Right renal pelvis (tissue), 4 donors: ENCODE data around the gene ATG2A. TPM values are rescaled to one million over a fixed set of nuclear protein-coding genes. Genes with fewer than 3 reads are reported as not detected.
A peak's percentile ranks its signal among the peaks of the same experiment; 100 is the strongest.
"Not testable (repeated sequence)": the region's sequence is repeated elsewhere in the genome, so short reads cannot be mapped to it uniquely, and the experiment has no call there.

Experiments used
- DNase-seq, 4 donors: peaks; one replicate each; pipeline ENCODE4 v3.0.0-alpha.2; 2013; ENCODE audit warnings: low read depth in 4 of 4, low spot score in 3 of 4, missing footprints in 1 of 4
- polyA plus RNA-seq, 4 donors: library from polyadenylated mRNA; unstranded; fragments of 120-200 nt; gene quantifications; one replicate each; pipeline ENCODE4 v1.2.1, GENCODE V29; 2013; ENCODE audit not compliant: insufficient read length in 4 of 4

ATG2A gene
- polyA plus RNA-seq, 4 donors = 15.5 to 25.9 (median 16.5) TPM

DNA sequence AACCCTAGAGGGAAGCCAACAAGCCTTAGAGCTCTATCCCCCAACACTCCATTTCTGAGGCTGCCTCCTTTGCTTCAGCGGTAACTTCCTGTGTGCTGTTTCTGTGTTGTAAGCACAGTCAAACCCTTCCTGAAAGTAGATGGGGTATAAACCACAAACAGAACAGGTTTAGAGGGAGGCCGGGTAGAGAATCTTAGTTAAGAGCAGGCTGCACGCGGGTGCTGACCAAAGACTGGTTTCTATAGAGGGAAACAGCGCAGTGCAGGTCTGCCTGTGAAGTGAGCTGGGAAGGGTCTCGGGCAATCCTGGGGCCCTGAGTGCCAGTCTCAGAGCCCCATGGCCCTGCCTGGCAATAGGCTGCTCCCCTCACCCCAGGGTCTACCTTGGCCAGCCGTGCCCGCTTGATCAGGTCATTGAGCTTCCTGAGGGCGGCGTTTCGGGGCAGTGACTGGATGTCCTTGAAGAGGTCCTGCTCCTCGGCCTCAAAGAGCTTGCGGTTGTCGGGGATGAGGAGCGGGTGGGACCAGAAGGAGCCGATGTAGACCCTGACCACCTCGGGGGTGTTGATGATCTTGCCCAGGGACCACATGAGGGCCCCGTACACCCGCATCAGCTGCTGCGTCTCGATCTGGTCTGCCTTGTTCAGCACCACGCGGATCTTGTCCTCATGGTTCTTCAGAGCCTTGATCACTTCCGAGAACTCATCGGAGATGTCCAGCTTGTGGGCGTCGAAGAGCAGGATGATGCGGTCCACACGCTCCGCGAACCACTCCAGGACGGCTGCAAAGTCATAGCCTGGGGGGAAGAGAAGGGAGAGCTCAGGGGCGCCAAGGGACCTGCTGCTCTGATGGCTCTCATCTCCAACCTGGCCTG, 57.2 kb downstream of the ATG2A start:
- DNase-seq = no peak

DNA sequence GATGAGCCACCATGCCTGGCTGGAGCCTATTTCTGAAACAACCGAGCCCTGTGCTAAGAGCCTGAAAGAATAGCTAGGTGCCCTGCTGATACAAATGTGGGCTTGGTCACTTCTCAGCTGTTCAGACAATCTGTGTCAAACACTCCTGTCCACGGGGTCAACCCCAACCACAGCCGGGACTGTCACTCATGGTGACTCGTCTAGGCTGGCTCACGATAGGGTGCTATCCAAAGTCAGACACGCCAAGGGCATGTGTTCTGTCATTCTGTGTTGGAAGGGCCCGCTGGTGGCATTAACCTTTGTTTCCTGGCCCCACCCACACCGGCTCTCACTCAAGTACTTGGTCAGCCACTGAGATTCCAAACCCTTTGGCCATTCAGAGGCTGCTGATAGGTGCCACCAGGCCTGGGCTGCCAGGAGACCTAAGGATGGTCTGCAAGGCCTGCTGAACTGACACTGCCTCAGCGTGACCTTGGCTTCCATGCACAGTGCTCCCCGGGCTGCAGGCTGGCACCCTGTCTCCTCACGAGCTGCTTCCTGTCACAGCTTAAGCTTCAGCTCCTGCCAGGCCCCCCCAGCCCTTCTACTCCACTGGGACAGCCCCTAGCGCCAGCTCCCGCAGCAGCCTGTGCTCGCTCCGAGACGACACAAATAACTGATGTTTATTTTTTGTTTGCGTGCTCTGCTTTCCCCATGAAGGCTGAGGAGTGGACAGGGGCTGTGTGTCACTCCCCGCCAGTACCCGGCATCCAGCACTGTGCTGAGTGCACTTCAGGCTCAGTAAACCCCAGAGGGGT, 58.3 kb downstream of the ATG2A start:
- no peak for DNase-seq

DNA sequence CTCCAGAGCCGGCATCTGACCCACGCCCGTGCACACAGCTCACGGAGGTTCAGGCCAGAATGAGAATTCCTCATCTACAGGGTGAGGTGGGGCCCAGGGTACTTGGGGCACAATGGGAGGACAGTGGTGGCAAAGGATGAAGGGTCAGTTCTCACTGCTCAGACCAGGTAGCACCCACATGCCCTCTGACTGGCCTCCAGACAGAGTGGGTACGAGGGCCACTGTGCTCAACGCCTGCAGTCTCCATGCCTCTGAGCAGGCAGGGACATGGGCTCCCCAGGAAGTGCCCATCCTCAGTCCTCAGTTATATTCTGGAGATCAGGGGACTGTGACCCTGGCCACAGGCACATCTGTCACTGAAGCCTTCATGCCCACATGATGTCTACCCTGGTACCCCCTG, 59.5 kb downstream of the ATG2A start:
- no peak for DNase-seq

DNA sequence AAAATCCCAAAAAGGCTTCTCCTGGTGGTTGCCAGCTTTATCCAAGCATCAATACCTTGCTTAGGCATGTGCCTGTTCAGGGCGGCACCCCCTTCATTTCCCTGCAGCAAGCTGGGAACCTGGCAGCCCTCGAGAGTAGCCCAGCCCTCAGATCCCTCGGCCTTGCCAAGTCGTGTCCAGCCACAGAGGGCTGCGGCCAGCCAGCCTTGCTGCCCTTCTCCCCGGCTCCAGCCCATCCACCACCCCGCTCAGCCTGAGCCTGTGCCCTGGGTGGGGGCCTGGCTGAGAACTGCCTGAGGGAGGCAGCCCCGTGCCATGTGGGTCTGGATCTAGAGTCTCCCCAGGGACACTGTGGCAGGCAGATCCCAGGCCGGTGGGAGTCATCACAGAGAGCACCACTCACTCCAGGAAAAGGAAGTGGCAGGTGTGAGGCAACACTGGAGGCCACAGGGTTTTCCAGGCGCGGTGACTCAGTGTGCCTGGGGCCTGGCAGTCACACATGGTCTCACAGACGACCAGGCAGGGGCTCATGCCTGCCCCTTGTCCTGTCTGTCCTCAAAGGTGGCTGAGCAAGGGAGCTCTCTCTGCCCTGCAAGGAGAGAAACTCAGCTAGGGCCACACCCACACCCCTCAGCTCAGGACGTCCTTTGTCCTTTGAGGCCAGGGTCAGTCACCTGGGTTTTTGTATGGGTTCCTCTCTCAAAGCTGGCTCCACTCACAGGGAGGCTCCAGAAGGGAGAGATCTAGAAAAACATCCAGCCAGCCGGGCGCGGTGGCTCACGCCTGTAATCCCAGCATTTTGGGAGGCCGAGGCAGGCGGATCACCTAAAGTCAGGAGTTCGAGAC, 60.4 kb downstream of the ATG2A start:
- no peak for DNase-seq

DNA sequence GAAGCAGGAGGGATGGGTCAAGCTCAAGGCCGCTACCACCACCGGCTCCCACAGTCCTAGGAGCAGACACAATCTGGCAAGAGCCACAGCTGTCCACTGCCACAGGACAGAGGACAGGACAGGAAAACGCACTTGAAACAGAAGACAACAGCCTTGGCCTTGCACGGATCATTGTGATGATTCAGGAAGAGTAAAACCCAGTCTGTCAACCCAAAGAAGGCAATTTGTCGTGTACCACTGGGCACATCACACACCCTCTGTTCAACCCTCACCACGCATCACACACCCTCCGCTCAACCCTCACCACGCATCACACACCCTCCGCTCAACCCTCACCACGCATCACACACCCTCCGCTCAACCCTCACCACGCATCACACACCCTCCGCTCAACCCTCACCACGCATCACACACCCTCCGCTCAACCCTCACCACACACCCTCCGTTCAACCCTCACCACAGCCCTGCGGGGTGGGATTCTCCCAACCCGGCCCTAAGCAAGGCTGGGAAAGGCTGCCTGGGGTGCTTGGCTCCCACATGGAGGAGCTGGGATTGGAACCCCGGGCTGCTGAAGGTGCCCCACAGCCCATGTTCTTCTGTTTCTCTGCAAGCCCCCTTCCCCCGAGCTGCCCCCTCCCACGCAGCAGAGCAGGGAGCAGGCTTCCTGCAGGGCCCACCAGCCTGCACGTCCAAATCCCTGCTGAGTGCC, 61.3 kb downstream of the ATG2A start:
- DNase-seq = no peak

DNA sequence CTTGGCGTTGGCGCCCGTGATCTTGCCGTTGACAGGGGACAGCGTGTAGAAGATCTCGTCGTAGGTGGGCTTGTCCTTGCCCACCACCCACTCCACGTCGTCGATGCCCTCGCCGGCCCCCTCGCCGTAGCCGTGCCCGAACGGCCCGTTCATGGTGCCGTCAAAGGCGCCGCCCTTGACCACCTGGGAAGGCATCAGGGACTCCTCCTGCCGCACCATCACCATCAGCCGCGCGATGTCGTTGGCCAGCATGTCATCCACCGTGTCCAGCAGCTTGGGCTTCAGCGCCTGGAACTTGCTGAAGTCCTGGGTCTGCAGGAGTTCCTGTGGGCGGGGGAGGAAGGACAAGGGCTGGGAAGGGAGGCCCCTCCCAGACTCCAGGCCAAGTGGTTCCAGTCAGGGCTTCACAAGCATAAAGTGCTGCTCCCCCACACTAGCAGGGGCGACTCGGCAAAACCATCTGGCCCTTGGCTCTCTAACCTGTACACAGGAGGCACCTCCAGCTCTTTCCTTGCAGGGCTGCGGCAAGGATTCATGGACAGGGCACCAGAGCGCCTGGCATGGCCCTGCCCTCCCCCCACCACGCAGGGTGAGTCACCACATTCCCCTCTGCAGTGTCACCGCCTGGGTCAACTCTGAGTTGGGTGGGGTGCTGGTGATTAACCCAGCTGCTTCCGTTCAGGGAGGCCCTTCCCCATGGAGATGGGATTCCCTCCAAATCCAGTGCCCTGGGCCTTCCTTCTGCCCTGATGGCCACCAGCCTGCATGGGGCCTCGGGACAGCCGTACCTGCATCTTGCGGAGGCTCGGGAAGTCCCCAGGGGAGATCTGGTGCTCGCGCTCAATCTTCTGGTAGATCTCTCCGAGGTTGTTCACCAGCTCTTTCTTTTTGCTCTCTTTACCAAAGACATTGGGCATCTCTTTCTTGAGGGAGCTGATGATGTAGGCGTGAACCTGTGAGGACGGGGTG, 62.2 kb downstream of the ATG2A start:
- DNase-seq = no peak

DNA sequence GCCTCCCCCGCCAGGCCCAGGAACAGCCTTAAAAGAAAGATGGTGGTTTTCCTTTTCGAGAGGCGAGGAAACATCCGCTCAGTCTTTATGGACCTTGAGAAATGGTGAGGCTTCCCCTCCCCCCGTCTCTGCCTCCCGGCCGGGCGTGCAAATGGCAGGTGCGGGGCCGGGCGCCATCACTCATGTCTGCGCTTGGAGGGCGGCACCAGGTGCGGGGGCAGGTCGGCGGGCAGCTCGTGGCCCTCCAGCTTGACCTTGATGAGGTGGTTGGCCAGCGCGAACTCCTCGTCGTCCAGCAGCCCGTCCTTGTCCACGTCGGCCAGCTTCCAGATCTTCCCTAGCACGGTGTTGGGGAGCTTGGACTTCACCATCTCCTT, 62.9 kb downstream of the ATG2A start:
- DNase-seq = no peak

DNA sequence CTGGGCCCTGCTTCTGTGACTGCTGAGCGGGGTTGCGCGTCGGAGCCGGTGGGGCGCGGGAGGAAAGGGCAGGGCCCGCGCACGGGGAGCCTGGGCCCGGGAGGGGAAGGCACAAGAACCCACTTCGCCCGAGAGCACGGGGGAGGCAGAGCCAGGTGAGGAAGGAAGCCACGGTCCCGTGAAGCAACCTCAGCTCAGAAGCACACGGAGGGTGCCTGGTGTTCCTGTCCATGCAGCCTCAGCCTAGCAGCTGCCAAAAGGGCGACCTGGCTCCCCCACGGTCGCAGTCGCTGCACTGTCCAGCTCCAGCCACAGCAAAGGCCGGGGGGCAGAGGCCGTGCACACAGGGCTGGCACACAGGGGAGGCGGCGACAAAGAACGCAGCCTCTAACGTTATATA, 63.3 kb downstream of the ATG2A start:
- no peak for DNase-seq

DNA sequence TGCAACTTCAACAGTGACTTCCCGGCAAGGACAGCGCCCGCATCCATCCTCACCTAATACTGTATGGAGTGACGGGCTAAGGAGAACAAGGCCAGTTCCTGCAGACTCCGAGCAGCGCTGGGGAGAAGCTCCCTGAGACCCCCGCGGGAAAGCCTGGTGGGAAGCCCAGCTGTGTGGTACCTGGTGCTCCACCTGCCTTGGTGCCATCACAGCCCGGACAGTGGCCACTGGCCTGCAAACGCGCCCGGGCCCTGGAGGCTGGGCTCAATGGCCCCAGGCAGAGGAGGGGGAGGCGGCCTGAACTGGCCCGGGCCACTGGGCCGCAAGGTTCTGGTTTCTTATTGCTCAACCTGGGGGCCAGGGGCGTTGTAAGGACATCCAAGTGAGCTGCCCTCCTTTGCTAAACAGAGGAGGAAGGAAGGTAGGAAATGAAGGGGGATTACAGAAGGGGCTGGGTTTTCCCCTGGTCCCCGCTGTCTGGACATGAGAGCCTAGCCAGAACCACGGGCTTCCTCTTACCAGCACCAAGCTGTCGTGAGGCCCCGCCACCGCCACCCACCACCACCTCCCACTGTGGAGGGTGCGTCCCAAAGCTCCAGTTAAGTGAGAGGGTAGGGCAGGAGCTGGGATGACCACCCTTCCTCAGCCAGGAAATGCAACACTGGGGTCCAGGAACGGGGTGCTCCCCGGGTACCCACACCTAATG, 64.1 kb downstream of the ATG2A start:
- no peak for DNase-seq

DNA sequence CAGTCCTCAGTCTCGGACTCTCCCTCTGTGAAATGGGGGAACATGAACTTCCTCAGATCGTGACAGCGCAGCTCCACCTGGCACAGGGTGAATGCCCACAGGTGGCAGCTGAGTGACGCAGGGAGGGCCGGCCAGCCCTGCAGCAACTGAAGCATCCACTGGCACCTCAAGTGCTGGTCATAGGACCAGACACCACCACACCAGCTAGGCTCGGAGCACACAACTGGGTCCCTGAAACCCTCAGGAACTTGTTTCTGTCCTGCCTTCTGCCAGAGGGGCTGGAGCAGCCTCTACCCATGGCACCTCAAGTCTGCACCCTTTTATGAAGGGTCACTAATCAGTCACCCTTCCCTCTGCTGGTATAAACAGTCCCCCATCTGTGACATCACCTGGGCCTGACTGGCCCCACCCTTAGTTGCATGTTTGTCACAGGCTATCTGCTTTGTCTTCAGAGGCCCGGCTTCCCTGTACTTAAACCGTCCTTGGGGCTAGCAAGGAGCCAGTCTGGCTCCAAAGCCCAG, 65.1 kb downstream of the ATG2A start:
- DNase-seq = no peak

DNA sequence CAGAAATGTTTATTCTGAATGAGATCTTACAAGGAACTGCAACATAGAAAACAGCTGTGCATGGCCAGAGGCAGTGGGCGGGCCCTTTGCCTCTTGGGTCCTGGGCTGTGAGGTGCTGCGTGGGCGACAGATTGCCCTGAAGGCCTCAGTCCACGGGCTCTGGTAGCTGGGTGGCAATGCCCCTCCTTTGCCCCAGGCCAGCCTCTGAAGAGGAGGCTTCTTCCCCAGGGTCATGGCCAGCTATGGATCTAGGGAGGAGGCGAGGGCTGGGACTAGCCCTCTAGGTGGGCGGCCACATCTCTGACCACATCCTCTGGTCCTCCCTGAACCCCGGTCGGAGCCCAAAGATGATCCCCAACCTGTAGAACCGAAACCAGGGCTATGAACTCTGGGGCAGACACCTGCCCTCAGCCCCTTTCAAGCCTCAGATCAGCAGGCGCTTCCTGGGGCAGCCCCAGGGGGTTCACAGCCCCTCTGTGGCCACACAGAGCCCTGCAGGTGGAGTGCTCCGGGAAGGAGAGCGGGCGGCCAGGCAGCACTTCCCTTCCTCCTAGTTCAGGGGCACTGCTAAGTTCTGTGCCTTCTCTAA, 65.9 kb downstream of the ATG2A start:
- no peak for DNase-seq

DNA sequence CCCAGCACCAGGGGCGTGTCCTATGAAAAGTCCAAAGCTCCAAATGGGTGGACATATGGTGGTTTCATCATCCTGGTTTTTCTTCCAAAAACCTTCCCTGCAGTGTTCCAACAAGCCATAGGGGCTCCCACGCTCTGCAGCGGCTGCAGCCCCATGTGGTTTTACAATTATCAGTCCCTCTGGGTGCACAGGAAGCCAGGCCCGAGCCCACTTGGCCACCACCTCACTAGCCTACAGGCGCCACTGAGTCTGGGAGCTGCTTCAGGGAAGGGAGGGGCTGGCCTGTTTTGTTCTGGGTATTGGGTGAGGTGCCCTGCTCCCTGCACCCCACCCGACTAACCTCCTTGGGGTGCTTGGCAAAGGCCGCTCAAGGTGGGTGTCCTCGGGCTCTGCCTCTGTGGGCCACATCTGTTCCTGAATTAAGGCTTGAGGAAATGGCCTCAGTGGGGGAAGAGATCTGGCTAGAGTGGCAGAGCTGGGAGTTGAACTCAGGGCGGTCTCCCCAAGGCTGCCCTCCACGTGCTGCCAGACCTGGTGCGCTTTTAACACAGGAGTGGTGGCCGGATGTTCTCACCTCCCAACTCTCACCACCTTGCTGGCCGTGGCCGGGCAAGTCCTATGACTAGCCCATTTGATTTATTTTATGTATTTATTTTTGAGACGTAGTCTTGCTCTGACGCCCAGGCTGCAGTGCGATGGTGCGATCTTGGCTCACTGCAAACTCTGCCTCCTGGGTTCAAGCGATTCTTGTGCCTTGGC, 67.2 kb downstream of the ATG2A start:
- no peak for DNase-seq

DNA sequence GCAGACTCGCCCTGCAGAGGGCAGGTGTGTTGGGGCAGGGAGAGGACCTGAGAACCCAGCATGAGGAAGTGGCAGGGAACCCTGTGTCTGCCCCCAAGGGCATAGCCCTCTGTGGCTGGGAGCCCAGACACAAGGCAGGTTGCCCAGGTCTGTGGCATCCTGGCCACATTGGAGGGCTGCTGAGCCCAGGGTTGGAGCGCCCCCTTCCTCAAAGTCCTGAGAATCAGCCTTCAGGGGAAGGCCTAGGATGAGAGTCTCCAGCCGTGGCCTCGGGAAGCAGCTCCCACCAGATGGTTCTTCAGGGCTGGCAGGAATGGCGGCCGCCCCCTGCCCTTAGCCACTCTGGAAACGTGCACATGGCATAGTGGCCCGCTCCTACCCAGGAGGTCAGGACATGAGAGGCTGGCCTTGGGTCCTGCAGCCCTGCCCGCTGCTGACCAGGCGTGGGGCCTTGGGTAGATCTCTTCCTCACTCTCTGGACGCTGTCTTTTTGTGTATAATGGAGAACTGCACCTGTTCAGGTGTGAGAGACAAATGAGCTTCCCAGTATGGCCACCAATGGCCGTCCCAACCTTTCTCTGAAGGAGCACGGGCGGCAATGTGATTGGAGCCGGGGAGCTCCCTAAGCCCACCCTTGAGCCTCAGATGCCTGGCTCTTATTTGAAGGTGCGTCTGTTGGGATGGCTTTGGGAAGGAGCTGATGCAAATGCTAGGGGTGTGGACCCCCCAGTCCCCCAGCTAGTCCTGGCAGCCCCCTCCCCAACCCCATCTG, 68.0 kb downstream of the ATG2A start:
- no peak for DNase-seq

DNA sequence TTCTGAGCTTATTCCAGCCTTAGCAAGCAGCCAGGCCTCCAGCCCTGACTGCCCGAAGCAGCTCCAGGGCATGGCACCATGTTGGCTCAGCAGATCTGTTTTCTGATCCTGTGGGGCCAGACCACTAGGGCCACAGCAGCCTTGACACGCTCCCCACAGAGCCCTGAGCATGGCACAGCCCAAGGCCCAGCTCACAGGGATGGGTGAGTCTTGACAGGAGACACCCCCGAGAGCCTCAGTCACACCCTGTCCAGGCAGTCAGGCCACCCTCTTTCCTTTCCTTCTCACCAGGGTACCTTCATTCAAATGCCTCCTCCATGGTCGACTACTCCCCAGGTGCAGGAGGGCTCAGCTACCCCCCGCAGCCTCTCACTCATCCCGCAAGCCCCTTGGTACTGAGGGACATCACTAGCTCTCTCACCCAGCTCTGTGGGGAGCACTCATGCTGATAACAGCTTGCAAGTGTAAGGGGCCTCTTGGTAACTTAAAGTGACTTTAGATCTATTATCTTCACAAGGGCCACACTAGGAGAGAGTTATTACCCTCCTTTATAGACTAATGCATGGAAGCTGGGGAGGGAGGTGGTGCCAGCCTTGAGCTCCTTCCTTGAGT, 68.7 kb downstream of the ATG2A start:
- DNase-seq = no peak

DNA sequence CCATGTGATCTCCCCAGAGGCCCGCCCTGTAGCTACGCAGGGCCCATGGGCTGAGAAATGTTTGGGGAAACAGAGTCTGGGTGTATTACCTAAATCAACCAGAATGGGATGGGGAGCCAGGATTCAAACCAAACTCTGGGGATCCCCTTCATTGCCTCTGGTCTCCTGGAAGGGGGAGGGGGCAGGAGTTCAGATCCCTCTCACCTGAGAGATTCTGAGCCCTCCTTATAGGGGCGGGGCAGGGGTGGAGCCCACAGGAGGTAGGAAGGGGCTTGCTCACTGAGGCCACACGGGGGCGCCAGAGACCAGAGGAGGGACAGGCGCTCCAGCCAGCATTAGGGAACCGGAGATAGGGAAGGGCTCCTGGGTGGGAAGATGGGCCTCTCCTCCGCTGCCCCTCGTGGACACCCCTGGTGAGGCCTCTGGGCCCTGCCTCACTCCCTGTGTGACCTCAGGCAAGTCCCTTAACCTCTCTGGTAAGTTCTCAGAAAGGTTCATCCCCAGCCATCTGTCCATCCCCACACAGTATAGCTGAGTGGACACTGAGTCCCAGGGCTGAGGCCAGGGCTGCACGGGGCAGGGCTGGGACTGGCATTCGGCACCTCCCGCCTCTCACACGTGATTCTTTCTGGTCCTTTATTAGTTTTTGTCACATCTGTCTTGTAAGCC, 69.9 kb downstream of the ATG2A start:
- DNase-seq = peak; percentile 72 to 87 (median 84)

DNA sequence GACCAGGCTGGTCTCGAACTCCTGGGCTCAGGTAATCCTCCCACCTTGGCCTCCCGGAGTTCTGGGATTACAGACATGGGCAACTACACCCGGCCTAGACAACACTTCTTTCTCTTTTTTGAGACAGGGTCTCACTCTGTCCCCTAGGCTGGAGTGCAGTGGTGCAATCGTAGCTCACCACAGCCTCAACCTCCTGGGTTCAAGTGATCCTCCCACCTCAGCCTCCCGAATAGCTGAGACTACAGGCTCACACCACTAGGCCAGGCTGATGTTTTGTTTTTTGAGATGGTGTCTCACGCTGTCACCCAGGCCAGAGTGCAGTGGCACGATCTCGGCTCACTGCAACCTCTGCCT, 71.3 kb downstream of the ATG2A start:
- not testable (repeated sequence) for DNase-seq
